Kasumi-1 (cell line): ENCODE data around the gene TELO2.
A peak's percentile ranks its signal among the peaks of the same experiment; 100 is the strongest.

ENCODE experiments used
- DNase-seq, 2 experiments: peaks; one replicate each; lab custom pipeline; 2025; lab: John Stamatoyannopoulos, UW

The TELO2 gene

GRCh38 chr16:1536601-1537000 lies 43.4 kb downstream of the TELO2 start:
- no peak for DNase-seq

GRCh38 chr16:1537138-1537577 lies 44.0 kb downstream of the TELO2 start:
- DNase-seq, result no peak

- DNase-seq, result no peak
These were observed 44.7 kb downstream of the TELO2 start for GRCh38 chr16:1537763-1538289.

GRCh38 chr16:1538804-1539520 lies 45.8 kb downstream of the TELO2 start:
- DNase-seq, result no peak

GRCh38 chr16:1539720-1540555 lies 46.8 kb downstream of the TELO2 start:
- no peak for DNase-seq

- DNase-seq, result no peak
These were observed 47.3 kb downstream of the TELO2 start for GRCh38 chr16:1540556-1540855.

GRCh38 chr16:1541293-1542165 lies 48.4 kb downstream of the TELO2 start:
- no peak for DNase-seq

GRCh38 chr16:1542166-1542500 lies 49.0 kb downstream of the TELO2 start:
- no peak for DNase-seq

- no peak for DNase-seq
These were observed 49.4 kb downstream of the TELO2 start for GRCh38 chr16:1542533-1542932.

- peak; percentile 64 to 66 for DNase-seq
These were observed 50.1 kb downstream of the TELO2 start for GRCh38 chr16:1543085-1543896.

- DNase-seq, result peak in 1 of 2 experiments; percentile 0
These were observed 52.2 kb downstream of the TELO2 start for GRCh38 chr16:1545044-1546040.

- no peak for DNase-seq
These were observed 53.3 kb downstream of the TELO2 start for GRCh38 chr16:1546430-1546829.

- no peak for DNase-seq
These were observed 55.1 kb downstream of the TELO2 start for GRCh38 chr16:1548233-1548632.

- DNase-seq, result no peak
These were observed 55.6 kb downstream of the TELO2 start for GRCh38 chr16:1548727-1549126.

GRCh38 chr16:1550069-1550468 lies 56.9 kb downstream of the TELO2 start:
- DNase-seq, result no peak

- DNase-seq, result no peak
These were observed 57.5 kb downstream of the TELO2 start for GRCh38 chr16:1550696-1551095.

GRCh38 chr16:1551166-1551565 lies 58.0 kb downstream of the TELO2 start:
- DNase-seq, result no peak

GRCh38 chr16:1552129-1552528 lies 59.0 kb downstream of the TELO2 start:
- DNase-seq, result no peak

- no peak for DNase-seq
These were observed 61.0 kb downstream of the TELO2 start for GRCh38 chr16:1553946-1554825.
